ENCODE measurements around the gene ADAMTS6.
"Not testable (repeated sequence)": the region's sequence is repeated elsewhere in the genome, so short reads cannot be mapped to it uniquely, and the experiment has no call there.

ADAMTS6 gene

DNA sequence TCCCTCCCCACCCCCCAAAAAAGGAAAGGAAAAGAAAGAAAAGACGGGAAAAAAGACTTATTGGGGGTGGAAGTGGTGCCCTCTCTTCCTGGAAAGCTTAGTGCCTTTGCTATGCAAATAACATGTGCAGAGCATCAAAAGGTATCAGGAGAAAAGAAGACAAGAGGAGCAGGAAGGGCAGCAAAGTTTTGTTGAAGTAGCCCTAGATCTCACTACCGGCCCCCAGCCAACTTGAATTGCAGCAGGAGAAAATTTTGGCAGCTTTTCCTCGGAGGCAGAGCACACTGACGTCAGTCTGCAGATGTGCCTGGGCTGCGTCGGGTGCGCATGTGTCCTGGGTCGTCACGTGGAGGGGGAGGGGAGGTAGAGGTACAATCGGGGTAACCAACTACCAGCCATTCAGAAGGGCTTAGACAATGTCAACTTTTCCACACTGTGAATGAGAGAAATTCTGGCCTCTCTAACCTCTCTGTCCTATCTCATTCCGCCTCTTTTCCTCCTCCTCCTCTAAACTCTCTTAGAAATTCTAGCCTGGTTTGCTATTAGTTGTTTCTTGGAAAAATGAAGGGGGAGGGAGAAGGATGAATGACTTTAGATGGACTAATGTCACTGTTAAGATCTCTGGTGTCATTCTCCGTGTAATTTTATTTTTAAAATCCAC is at the start of gene ADAMTS6:
ADAMTS6 (minus strand) TSS at position 286 of the 661 bp plus-strand sequence. CDS start 8,247 bp downstream, outside the sequence.
- Histone ChIP-seq H3K4me3 (ENCODE audit: low read length in 2 of 2) (peak within 1 kb of the TSS; percentile 85 to 86), H3K27me3 (ENCODE audit: control insufficient read depth in 2 of 2, insufficient read depth in 2 of 2, low read length in 2 of 2) (no peaks in the 10 kb centered on the region), H3K4me1 (ENCODE audit: control insufficient read depth in 2 of 2, insufficient read depth in 2 of 2, low read length in 2 of 2) (peaks cover 7% of the 10 kb centered on the region in 2 donors), H3K36me3 (ENCODE audit: control insufficient read depth in 2 of 2, insufficient read depth in 2 of 2, low read length in 2 of 2) (no peaks in the 10 kb centered on the region), H3K9ac (ENCODE audit: low read depth in 1 of 2, low read length in 2 of 2) (peak within 1 kb of the TSS; percentile 59 to 63), H3K27ac (ENCODE audit: low read depth in 2 of 2, low read length in 2 of 2) (peak within 1 kb of the TSS; percentile 62 to 68), H3K9me3 (ENCODE audit: control insufficient read depth in 2 of 2, low read length in 2 of 2) (no peaks in the 10 kb centered on the region)

DNA sequence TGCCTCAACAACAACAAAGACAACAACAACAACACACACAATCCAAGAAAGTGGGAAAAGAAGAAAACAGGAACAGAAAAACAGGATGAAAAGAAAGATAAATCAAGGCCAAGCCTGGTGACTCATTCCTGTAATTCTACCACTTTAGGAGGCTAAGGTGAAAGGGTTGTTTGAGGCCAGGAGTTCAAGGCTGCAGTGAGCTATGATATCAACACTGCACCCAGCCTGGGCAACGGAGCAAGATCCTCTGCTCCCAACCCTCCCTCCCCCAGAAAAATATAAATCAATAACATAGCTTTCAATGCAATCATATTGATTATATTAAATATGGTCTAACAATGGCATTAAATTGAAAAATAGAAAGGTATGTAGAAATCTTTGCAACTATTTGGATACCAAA is 49.2 kb upstream of the ADAMTS6 start:
- Histone ChIP-seq H3K4me1 (ENCODE audit: control insufficient read depth in 2 of 2, insufficient read depth in 2 of 2, low read length in 2 of 2) (peaks cover 0 to 3% of the 10 kb centered on the region in 2 donors), H3K4me3 (ENCODE audit: low read length in 2 of 2) (no peak overlapping the region)

GRCh38 chr5:65525726-65526125 is 44.0 kb upstream of the ADAMTS6 start:
- Histone ChIP-seq H3K36me3 (ENCODE audit: control insufficient read depth in 2 of 2, insufficient read depth in 2 of 2, low read length in 2 of 2) (no peaks in the 10 kb centered on the region), H3K4me1 (ENCODE audit: control insufficient read depth in 2 of 2, insufficient read depth in 2 of 2, low read length in 2 of 2) (no peaks in the 10 kb centered on the region), H3K27ac (ENCODE audit: low read depth in 2 of 2, low read length in 2 of 2) (no peak overlapping the region), H3K27me3 (ENCODE audit: control insufficient read depth in 2 of 2, insufficient read depth in 2 of 2, low read length in 2 of 2) (no peaks in the 10 kb centered on the region), H3K9ac (ENCODE audit: low read depth in 1 of 2, low read length in 2 of 2) (no peak overlapping the region), H3K4me3 (ENCODE audit: low read length in 2 of 2) (no peak overlapping the region), H3K9me3 (ENCODE audit: control insufficient read depth in 2 of 2, low read length in 2 of 2) (no peaks in the 10 kb centered on the region)

More for the DNA sequence above, 49.2 kb upstream of the ADAMTS6 start:
- Histone ChIP-seq H3K27me3 (ENCODE audit: control insufficient read depth in 2 of 2, insufficient read depth in 2 of 2, low read length in 2 of 2) (no peaks in the 10 kb centered on the region), H3K9ac (ENCODE audit: low read depth in 1 of 2, low read length in 2 of 2) (no peak overlapping the region), H3K9me3 (ENCODE audit: control insufficient read depth in 2 of 2, low read length in 2 of 2) (no peaks in the 10 kb centered on the region), H3K36me3 (ENCODE audit: control insufficient read depth in 2 of 2, insufficient read depth in 2 of 2, low read length in 2 of 2) (no peaks in the 10 kb centered on the region), H3K27ac (ENCODE audit: low read depth in 2 of 2, low read length in 2 of 2) (no peak overlapping the region)

DNA sequence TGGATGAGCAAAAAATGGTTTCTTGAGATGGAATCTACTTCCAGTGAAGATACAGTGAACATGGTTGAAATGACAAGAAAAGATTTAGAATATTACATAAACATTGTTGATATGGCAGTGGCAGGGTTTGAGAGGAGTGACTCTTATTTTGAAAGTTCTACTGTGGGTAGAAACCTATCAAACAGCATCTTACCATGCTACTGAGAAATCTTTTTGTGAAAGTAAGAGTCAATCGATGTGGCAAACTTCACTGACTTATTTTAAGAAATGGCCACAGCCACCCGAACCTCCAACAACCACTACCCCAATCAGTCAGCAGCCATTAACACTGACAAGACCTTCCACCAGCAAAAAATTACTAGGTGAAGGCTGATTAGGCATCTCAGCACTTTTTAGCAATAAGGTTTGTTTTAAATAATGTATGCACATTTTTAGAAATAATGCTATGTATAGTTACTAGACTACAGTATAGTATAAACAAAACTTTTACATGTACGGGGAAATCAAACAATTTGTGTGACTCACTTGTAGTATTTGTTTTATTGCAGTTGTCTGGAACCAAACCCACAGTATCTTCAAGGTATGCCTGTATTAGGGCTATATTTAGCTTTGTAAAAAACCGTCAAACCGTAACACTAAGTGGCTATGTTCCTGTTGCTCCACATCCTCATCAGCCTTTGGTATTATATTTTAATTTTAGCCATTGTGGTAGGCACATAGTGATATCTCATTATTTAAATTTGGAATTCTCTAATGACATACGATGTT is 30.6 kb upstream of the ADAMTS6 start:
- Histone ChIP-seq H3K27ac (ENCODE audit: low read depth in 2 of 2, low read length in 2 of 2) (no peak overlapping the region), H3K9ac (ENCODE audit: low read depth in 1 of 2, low read length in 2 of 2) (no peak overlapping the region), H3K27me3 (ENCODE audit: control insufficient read depth in 2 of 2, insufficient read depth in 2 of 2, low read length in 2 of 2) (no peaks in the 10 kb centered on the region), H3K4me3 (ENCODE audit: low read length in 2 of 2) (no peak overlapping the region), H3K4me1 (ENCODE audit: control insufficient read depth in 2 of 2, insufficient read depth in 2 of 2, low read length in 2 of 2) (no peaks in the 10 kb centered on the region), H3K36me3 (ENCODE audit: control insufficient read depth in 2 of 2, insufficient read depth in 2 of 2, low read length in 2 of 2) (no peaks in the 10 kb centered on the region), H3K9me3 (ENCODE audit: control insufficient read depth in 2 of 2, low read length in 2 of 2) (no peaks in the 10 kb centered on the region)

DNA sequence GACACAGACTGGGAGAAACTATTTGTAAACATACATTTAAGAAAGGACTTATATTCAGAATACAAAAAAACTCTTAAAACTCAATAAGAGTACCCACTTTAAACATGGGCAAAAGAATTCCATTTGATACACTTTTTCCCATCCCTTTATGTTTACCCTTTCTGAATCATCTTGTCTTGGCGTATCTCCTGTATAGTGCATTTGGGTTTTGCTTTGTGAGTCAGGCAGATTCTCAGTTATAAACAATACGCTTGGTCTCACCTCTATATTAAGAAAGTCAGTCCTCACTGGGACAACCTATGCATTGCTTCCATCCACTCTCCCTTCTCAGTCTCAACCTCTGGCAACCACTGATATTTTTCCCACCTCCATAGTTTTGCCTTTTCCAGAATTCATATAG is 27.3 kb upstream of the ADAMTS6 start:
- no peaks in the 10 kb centered on the region for H3K9me3 ChIP-seq (ENCODE audit: control insufficient read depth in 2 of 2, low read length in 2 of 2)
- H3K27me3 ChIP-seq (ENCODE audit: control insufficient read depth in 2 of 2, insufficient read depth in 2 of 2, low read length in 2 of 2) = no peaks in the 10 kb centered on the region
- H3K4me3 ChIP-seq (ENCODE audit: low read length in 2 of 2) = no peak overlapping the region
- no peaks in the 10 kb centered on the region for H3K4me1 ChIP-seq (ENCODE audit: control insufficient read depth in 2 of 2, insufficient read depth in 2 of 2, low read length in 2 of 2)
- H3K9ac ChIP-seq (ENCODE audit: low read depth in 1 of 2, low read length in 2 of 2) = no peak overlapping the region
- H3K27ac ChIP-seq (ENCODE audit: low read depth in 2 of 2, low read length in 2 of 2) = no peak overlapping the region
- no peaks in the 10 kb centered on the region for H3K36me3 ChIP-seq (ENCODE audit: control insufficient read depth in 2 of 2, insufficient read depth in 2 of 2, low read length in 2 of 2)

GRCh38 chr5:65506961-65507360 is 25.2 kb upstream of the ADAMTS6 start:
- H3K9ac ChIP-seq (ENCODE audit: low read depth in 1 of 2, low read length in 2 of 2) = no peak overlapping the region
- H3K27ac ChIP-seq (ENCODE audit: low read depth in 2 of 2, low read length in 2 of 2) = no peak overlapping the region
- H3K9me3 ChIP-seq (ENCODE audit: control insufficient read depth in 2 of 2, low read length in 2 of 2) = no peaks in the 10 kb centered on the region
- no peaks in the 10 kb centered on the region for H3K4me1 ChIP-seq (ENCODE audit: control insufficient read depth in 2 of 2, insufficient read depth in 2 of 2, low read length in 2 of 2)
- H3K4me3 ChIP-seq (ENCODE audit: low read length in 2 of 2) = no peak overlapping the region
- no peaks in the 10 kb centered on the region for H3K36me3 ChIP-seq (ENCODE audit: control insufficient read depth in 2 of 2, insufficient read depth in 2 of 2, low read length in 2 of 2)
- no peaks in the 10 kb centered on the region for H3K27me3 ChIP-seq (ENCODE audit: control insufficient read depth in 2 of 2, insufficient read depth in 2 of 2, low read length in 2 of 2)

DNA sequence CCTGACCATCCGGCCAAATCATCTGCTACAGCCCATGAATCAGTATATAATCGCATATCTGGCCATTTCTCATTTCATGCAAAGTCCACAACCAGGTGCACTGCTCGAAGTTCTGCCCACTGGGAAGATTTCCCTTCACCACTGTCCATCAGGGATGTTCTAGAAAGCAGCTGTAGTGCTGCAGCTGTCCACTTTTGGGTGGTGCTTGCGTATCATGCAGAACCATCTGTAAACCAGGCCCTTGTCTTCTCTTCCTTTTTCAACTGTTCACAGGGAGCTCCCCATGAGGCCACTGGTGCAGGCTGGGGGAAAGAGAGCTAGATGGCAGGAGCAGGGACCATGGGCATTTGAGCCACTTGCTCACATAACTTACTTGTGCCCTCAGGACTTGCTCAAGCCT is 7.4 kb upstream of the ADAMTS6 start:
- Histone ChIP-seq H3K27ac (ENCODE audit: low read depth in 2 of 2, low read length in 2 of 2) (no peak overlapping the region), H3K9ac (ENCODE audit: low read depth in 1 of 2, low read length in 2 of 2) (no peak overlapping the region), H3K27me3 (ENCODE audit: control insufficient read depth in 2 of 2, insufficient read depth in 2 of 2, low read length in 2 of 2) (no peaks in the 10 kb centered on the region), H3K9me3 (ENCODE audit: control insufficient read depth in 2 of 2, low read length in 2 of 2) (no peaks in the 10 kb centered on the region), H3K36me3 (ENCODE audit: control insufficient read depth in 2 of 2, insufficient read depth in 2 of 2, low read length in 2 of 2) (no peaks in the 10 kb centered on the region), H3K4me1 (ENCODE audit: control insufficient read depth in 2 of 2, insufficient read depth in 2 of 2, low read length in 2 of 2) (no peaks in the 10 kb centered on the region), H3K4me3 (ENCODE audit: low read length in 2 of 2) (no peak overlapping the region)

DNA sequence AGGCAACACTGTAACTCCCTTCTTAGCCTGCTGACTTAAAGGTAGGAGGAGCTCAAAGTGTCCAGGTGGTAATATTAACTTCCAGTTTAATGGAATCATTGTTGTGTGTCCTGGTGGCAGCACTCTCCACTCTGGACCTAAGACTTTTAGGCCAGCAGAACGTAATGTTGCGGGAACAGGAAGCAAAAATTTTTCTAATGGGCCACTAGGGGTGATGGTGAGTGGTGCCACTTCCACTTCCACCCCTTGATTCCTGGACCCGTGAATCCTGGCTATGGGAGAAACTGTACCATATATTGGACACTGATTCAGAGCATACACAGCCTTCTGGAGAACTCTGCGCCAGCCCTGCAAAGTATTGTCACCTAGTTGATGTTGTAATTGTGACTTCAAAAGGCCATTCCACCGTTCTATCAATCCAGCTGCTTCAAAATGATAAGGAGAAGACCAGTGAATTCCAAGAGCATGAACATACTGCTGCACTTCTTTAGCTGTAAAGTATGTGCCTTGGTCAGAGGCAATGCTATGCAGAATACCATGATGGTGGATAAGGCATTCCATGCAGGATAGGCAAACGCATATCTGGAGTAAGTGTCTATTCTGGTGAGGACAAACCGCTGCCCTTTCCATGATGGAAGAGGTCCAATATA is 6.4 kb upstream of the ADAMTS6 start:
- not testable (repeated sequence) for H3K36me3 ChIP-seq (ENCODE audit: control insufficient read depth in 2 of 2, insufficient read depth in 2 of 2, low read length in 2 of 2); H3K9ac ChIP-seq (ENCODE audit: low read depth in 1 of 2, low read length in 2 of 2); H3K9me3 ChIP-seq (ENCODE audit: control insufficient read depth in 2 of 2, low read length in 2 of 2); H3K4me3 ChIP-seq (ENCODE audit: low read length in 2 of 2); H3K27ac ChIP-seq (ENCODE audit: low read depth in 2 of 2, low read length in 2 of 2); H3K27me3 ChIP-seq (ENCODE audit: control insufficient read depth in 2 of 2, insufficient read depth in 2 of 2, low read length in 2 of 2); H3K4me1 ChIP-seq (ENCODE audit: control insufficient read depth in 2 of 2, insufficient read depth in 2 of 2, low read length in 2 of 2)

DNA sequence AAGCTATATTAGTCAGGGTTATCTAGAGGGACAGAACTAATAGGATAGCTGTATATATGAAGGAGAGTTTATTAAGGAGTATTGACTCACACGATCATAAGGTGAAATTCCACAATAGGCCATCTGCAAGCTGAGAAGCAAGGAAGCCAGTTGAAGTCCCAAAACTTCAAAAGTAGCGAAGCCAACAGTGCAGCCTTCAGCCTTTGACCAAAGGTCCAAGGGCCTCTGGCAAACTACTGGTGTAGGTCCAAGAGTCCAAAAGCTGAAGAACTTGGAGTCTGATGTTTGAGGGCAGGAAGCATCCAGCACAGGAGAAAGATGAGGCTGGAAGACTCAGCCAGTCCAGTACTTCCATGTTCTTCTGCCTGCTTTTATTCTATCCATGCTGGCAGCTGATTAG is 5.1 kb upstream of the ADAMTS6 start:
- H3K9ac ChIP-seq (ENCODE audit: low read depth in 1 of 2, low read length in 2 of 2); H3K9me3 ChIP-seq (ENCODE audit: control insufficient read depth in 2 of 2, low read length in 2 of 2); H3K4me3 ChIP-seq (ENCODE audit: low read length in 2 of 2); H3K36me3 ChIP-seq (ENCODE audit: control insufficient read depth in 2 of 2, insufficient read depth in 2 of 2, low read length in 2 of 2); H3K27me3 ChIP-seq (ENCODE audit: control insufficient read depth in 2 of 2, insufficient read depth in 2 of 2, low read length in 2 of 2); H3K27ac ChIP-seq (ENCODE audit: low read depth in 2 of 2, low read length in 2 of 2); H3K4me1 ChIP-seq (ENCODE audit: control insufficient read depth in 2 of 2, insufficient read depth in 2 of 2, low read length in 2 of 2): not testable (repeated sequence)

- Histone ChIP-seq H3K9ac (ENCODE audit: low read depth in 1 of 2, low read length in 2 of 2) (no peak overlapping the region), H3K4me3 (ENCODE audit: low read length in 2 of 2) (no peak overlapping the region), H3K27ac (ENCODE audit: low read depth in 2 of 2, low read length in 2 of 2) (no peak overlapping the region), H3K4me1 (ENCODE audit: control insufficient read depth in 2 of 2, insufficient read depth in 2 of 2, low read length in 2 of 2) (peaks cover 4 to 7% of the 10 kb centered on the region in 2 donors), H3K36me3 (ENCODE audit: control insufficient read depth in 2 of 2, insufficient read depth in 2 of 2, low read length in 2 of 2) (no peaks in the 10 kb centered on the region), H3K27me3 (ENCODE audit: control insufficient read depth in 2 of 2, insufficient read depth in 2 of 2, low read length in 2 of 2) (no peaks in the 10 kb centered on the region), H3K9me3 (ENCODE audit: control insufficient read depth in 2 of 2, low read length in 2 of 2) (no peaks in the 10 kb centered on the region)
Observed at GRCh38 chr5:65485405-65485804, 3.7 kb upstream of the ADAMTS6 start.
